K562 (cell line): ENCODE data around the gene LPCAT3. TPM values are rescaled to one million over a fixed set of nuclear protein-coding genes. Genes with fewer than 3 reads are reported as not detected.

Experiments
- BCL6 ChIP-seq: fragments of 250-450 bp; sonication (Bioruptor Pico); IDR thresholded peaks from 2 replicates; pipeline ENCODE4 v1.4.0; 2020
- BRD9 ChIP-seq: fragments of 450-650 bp; IDR thresholded peaks from 2 replicates; pipeline ENCODE4 v1.6.1; 2018; ENCODE audit warnings: low read depth; ENCODE audit not compliant: partially characterized antibody
- CBX1 ChIP-seq: sonication (generic); IDR thresholded peaks from 2 replicates; pipeline ENCODE4 v1.6.1; 2016; ENCODE audit warnings: antibody characterized with exemption, low read depth, mild to moderate bottlenecking
- CREBBP ChIP-seq: IDR thresholded peaks from one replicate; pipeline ENCODE4 v1.6.1; 2012; ENCODE audit warnings: low read depth, mild to moderate bottlenecking, control low read depth, inconsistent platforms, low read length
- DNMT1 ChIP-seq: fragments of 450-650 bp; IDR thresholded peaks from 2 replicates; pipeline ENCODE4 v1.6.1; 2016; ENCODE audit warnings: antibody characterized with exemption, mild to moderate bottlenecking
- HOXB6 ChIP-seq: fragments of 250-450 bp; sonication (Bioruptor Pico); IDR thresholded peaks from 2 replicates; pipeline ENCODE4 v1.5.1; 2022; ENCODE audit warnings: mild to moderate bottlenecking, borderline replicate concordance
- KLF13 ChIP-seq: fragments of 450-650 bp; IDR thresholded peaks from 2 replicates; pipeline ENCODE4 v1.6.1; 2016; ENCODE audit warnings: missing genetic modification characterization, low read depth, mild to moderate bottlenecking, missing compliant biosample characterization, moderate library complexity, borderline replicate concordance
- MTA2 ChIP-seq: fragments of 450-650 bp; IDR thresholded peaks from 2 replicates; pipeline ENCODE4 v1.6.1; 2016; ENCODE audit warnings: low read depth
- POLR2B ChIP-seq: fragments of 450-650 bp; IDR thresholded peaks from 2 replicates; pipeline ENCODE4 v1.6.1; 2018; ENCODE audit warnings: low read depth; ENCODE audit not compliant: partially characterized antibody
- PRDM10 ChIP-seq: fragments of 450-650 bp; IDR thresholded peaks from 2 replicates; pipeline ENCODE4 v1.6.1; 2018; ENCODE audit not compliant: partially characterized antibody
- TRIM28 ChIP-seq: fragments of 450-650 bp; IDR thresholded peaks from 2 replicates; pipeline ENCODE4 v1.6.1; 2017
- XRCC3 ChIP-seq: fragments of 450-650 bp; IDR thresholded peaks from 2 replicates; pipeline ENCODE4 v1.6.1; 2017; ENCODE audit warnings: mild to moderate bottlenecking, moderate library complexity
- YBX1 ChIP-seq: fragments of 450-650 bp; IDR thresholded peaks from 2 replicates; pipeline ENCODE4 v1.7.1; 2016; ENCODE audit warnings: mild to moderate bottlenecking
- YY1 ChIP-seq, 3 experiments: IDR thresholded peaks; 2 replicates each; pipeline ENCODE4 v1.6.1; 2011; ENCODE audit warnings: low read length in 2 of 3, mild to moderate bottlenecking in 2 of 3, moderate library complexity in 2 of 3, borderline replicate concordance in 1 of 3, control low read depth in 1 of 3, low read depth in 1 of 3; ENCODE audit not compliant: insufficient read depth in 3 of 3, insufficient replicate concordance in 2 of 3, control insufficient read depth in 1 of 3, insufficient read length in 1 of 3; ENCODE audit errors: extremely low read depth in 1 of 3
- ZBTB7A ChIP-seq: IDR thresholded peaks from 2 replicates; pipeline ENCODE4 v1.6.1; 2011; ENCODE audit warnings: low read depth, mild to moderate bottlenecking, low read length, moderate library complexity, borderline replicate concordance; ENCODE audit not compliant: control insufficient read depth
- ZKSCAN1 ChIP-seq: fragments of 150-350 bp; IDR thresholded peaks from 2 replicates; pipeline ENCODE4 v1.6.1; 2016; ENCODE audit warnings: low read depth, low read length
- ZNF253 ChIP-seq: fragments of 250-450 bp; sonication (Bioruptor Pico); conservative IDR thresholded peaks from 2 replicates; pipeline ENCODE4 v1.6.1; 2021; ENCODE audit warnings: mild to moderate bottlenecking
- ZNF586 ChIP-seq: fragments of 450-650 bp; formaldehyde crosslinking; conservative IDR thresholded peaks from 2 replicates; pipeline ENCODE4 v1.4.0; 2020; ENCODE audit warnings: mild to moderate bottlenecking, moderate library complexity
- ZNF764 ChIP-seq: fragments of 250-450 bp; sonication (Bioruptor Pico); IDR thresholded peaks from 2 replicates; pipeline ENCODE4 v1.4.0; 2020; ENCODE audit warnings: low read depth, mild to moderate bottlenecking, moderate library complexity
- polyA plus RNA-seq, 8 experiments: library from polyadenylated mRNA; depleted of rRNA in 4 of 8; stranded (reverse) in 5 of 8; unstranded in 3 of 8; fragments of >200 nt; fragmentation: Nextera tagmentation in 2 of 8; fragmentation: Illumina TruSeq in 1 of 8; extraction: Ambion mirVana in 2 of 8; extraction: Trizol in 1 of 8; gene quantifications; 2 replicates each; pipeline versions ENCODE4 v1.2.1 to v1.2.3, GENCODE V29; 2011 to 2014; ENCODE audit warnings: inconsistent platforms in 1 of 8, missing spikeins in 1 of 8
- total RNA-seq, 7 experiments: library from RNA; depleted of rRNA in 6 of 7; stranded (reverse); fragments of >200 nt in 6 of 7; fragmentation: Illumina TruSeq in 2 of 7; extraction: Trizol in 2 of 7; gene quantifications; 2 replicates each; pipeline versions ENCODE4 v1.2.1 to v1.2.3, GENCODE V29; 2011 to 2021; ENCODE audit warnings: low replicate concordance in 1 of 7
- TF ChIP-seq, protein P1 (sequence below): sonication (generic); IDR thresholded peaks from 2 replicates; pipeline ENCODE4 v1.6.1; 2016
- TF ChIP-seq, protein P2 (sequence below): fragments of 250-450 bp; sonication (Bioruptor Pico); IDR thresholded peaks from 2 replicates; pipeline ENCODE4 v1.5.0; 2022; ENCODE audit warnings: mild to moderate bottlenecking

Gene LPCAT3
- total and polyA plus RNA-seq, 9 of the 15 experiments (the other 6 are each of a cell fraction or from before 2014, with no cell fraction given), result 4.9 to 52.5 (median 25.3) TPM

GRCh38 chr12:6943722-6944380 is 74.4 kb downstream of the LPCAT3 start, which contains the start of the genes C12orf57 and RNU7-1 (continued):
- TF ChIP-seq ZBTB7A (peak; percentile 77), ZNF586 (CRISPR knock-in tag) (peak; percentile 95), ZNF764 (peak; percentile 89), POLR2B (peak; percentile 99), XRCC3 (no peak), CBX1 (peak; percentile 100), ZNF253 (CRISPR knock-in tag) (peak; percentile 96), HOXB6 (CRISPR knock-in tag) (peak; percentile 84; the same call in 1 of the 2 replicates), KLF13 (tag) (no peak), TRIM28 (no peak), CREBBP (no peak), YY1 (IDR thresholded peaks at IDR 0.05; ENCODE audit: borderline replicate concordance in 1 of 3, control insufficient read depth in 1 of 3, extremely low read depth in 1 of 3, insufficient read depth in 3 of 3, insufficient read length in 1 of 3, insufficient replicate concordance in 2 of 3, low read depth in 1 of 3, low read length in 2 of 3) (peak; percentile 49 to 90 (median 75)), BCL6 (CRISPR knock-in tag) (peak; percentile 76; the same call in 1 of the 2 replicates), ZKSCAN1 (peak; percentile 13), DNMT1 (0 out of 2 replicates have a peak, but pooled peaks have one; percentile 18), BRD9 (no peak), PRDM10 (no peak), MTA2 (0 out of 2 replicates have a peak, but pooled peaks have one; percentile 8), YBX1 (no peak)
- TF ChIP-seq, protein P1, sequence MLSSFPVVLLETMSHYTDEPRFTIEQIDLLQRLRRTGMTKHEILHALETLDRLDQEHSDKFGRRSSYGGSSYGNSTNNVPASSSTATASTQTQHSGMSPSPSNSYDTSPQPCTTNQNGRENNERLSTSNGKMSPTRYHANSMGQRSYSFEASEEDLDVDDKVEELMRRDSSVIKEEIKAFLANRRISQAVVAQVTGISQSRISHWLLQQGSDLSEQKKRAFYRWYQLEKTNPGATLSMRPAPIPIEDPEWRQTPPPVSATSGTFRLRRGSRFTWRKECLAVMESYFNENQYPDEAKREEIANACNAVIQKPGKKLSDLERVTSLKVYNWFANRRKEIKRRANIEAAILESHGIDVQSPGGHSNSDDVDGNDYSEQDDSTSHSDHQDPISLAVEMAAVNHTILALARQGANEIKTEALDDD, result peak; percentile 35; the same call in 1 of the 2 replicates
- TF ChIP-seq, protein P2, sequence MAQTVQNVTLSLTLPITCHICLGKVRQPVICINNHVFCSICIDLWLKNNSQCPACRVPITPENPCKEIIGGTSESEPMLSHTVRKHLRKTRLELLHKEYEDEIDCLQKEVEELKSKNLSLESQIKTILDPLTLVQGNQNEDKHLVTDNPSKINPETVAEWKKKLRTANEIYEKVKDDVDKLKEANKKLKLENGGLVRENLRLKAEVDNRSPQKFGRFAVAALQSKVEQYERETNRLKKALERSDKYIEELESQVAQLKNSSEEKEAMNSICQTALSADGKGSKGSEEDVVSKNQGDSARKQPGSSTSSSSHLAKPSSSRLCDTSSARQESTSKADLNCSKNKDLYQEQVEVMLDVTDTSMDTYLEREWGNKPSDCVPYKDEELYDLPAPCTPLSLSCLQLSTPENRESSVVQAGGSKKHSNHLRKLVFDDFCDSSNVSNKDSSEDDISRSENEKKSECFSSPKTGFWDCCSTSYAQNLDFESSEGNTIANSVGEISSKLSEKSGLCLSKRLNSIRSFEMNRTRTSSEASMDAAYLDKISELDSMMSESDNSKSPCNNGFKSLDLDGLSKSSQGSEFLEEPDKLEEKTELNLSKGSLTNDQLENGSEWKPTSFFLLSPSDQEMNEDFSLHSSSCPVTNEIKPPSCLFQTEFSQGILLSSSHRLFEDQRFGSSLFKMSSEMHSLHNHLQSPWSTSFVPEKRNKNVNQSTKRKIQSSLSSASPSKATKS, result peak; percentile 87
